Karpas-422 (cell line): ENCODE results near the gene AMOTL2. TPM values are rescaled to one million over a fixed set of nuclear protein-coding genes. Genes with fewer than 3 reads are reported as not detected.

Source experiments
- DNase-seq: peaks from one replicate; pipeline ENCODE4 v3.0.0-alpha.2; 2015
- H2AFZ ChIP-seq: fragments of 200-600 bp; sonication (generic); 2 replicates; pipeline ENCODE4 v1.6.1; 2014; ENCODE audit warnings: antibody characterized with exemption, low read length, mixed read lengths
- H3K27ac ChIP-seq: fragments of 200-600 bp; sonication (generic); 2 replicates; pipeline ENCODE4 v1.5.1; 2014; ENCODE audit warnings: mild to moderate bottlenecking, low read length, moderate library complexity
- H3K27me3 ChIP-seq: fragments of 200-600 bp; sonication (generic); 2 replicates; pipeline ENCODE4 v1.6.1; 2014; ENCODE audit warnings: low read length, mixed read lengths
- H3K36me3 ChIP-seq: fragments of 200-600 bp; sonication (generic); 2 replicates; pipeline ENCODE4 v1.6.1; 2014; ENCODE audit warnings: low read length, mixed read lengths; ENCODE audit not compliant: insufficient read depth
- H3K4me1 ChIP-seq: fragments of 200-600 bp; sonication (generic); 2 replicates; pipeline ENCODE4 v1.6.1; 2014; ENCODE audit warnings: mild to moderate bottlenecking, low read length, mixed read lengths
- H3K4me2 ChIP-seq: fragments of 200-600 bp; sonication (generic); 2 replicates; pipeline ENCODE4 v1.6.1; 2014; ENCODE audit warnings: low read length, low read depth, mild to moderate bottlenecking; ENCODE audit not compliant: poor library complexity, severe bottlenecking
- H3K4me3 ChIP-seq: fragments of 200-600 bp; sonication (generic); 2 replicates; pipeline ENCODE4 v1.5.1; 2014; ENCODE audit warnings: mild to moderate bottlenecking, antibody characterized with exemption, low read length, mixed read lengths
- H3K79me2 ChIP-seq: fragments of 200-600 bp; sonication (generic); 2 replicates; pipeline ENCODE4 v1.6.1; 2014; ENCODE audit warnings: mild to moderate bottlenecking, low read length, mixed read lengths
- H3K9ac ChIP-seq: fragments of 200-600 bp; sonication (generic); 2 replicates; pipeline ENCODE4 v1.6.0; 2014; ENCODE audit warnings: low read length
- H3K9me2 ChIP-seq: fragments of 200-600 bp; sonication (generic), shearing (Covaris generic); replicated peaks from 2 replicates; pipeline ENCODE4 v1.6.0; 2014; ENCODE audit warnings: mild to moderate bottlenecking, low read length, moderate library complexity; ENCODE audit not compliant: insufficient read depth
- H3K9me3 ChIP-seq: fragments of 300-700, 200-600 bp; sonication (generic); 2 replicates; pipeline ENCODE4 v1.6.1; 2014; ENCODE audit warnings: low read length, mixed read lengths
- H4K20me1 ChIP-seq: fragments of 200-600 bp; sonication (generic); 2 replicates; pipeline ENCODE4 v1.6.1; 2014; ENCODE audit warnings: mild to moderate bottlenecking, antibody characterized with exemption, low read length, low read depth; ENCODE audit not compliant: insufficient read depth
- total RNA-seq: library from RNA; depleted of rRNA; stranded (reverse); fragments of >200 nt; shearing (Covaris generic); gene quantifications from 2 replicates; pipeline ENCODE4 v1.2.3, GENCODE V29; 2014; ENCODE audit warnings: low replicate concordance

Gene AMOTL2
- total RNA-seq, 1 experiment from 2014 or later = not detected

DNA sequence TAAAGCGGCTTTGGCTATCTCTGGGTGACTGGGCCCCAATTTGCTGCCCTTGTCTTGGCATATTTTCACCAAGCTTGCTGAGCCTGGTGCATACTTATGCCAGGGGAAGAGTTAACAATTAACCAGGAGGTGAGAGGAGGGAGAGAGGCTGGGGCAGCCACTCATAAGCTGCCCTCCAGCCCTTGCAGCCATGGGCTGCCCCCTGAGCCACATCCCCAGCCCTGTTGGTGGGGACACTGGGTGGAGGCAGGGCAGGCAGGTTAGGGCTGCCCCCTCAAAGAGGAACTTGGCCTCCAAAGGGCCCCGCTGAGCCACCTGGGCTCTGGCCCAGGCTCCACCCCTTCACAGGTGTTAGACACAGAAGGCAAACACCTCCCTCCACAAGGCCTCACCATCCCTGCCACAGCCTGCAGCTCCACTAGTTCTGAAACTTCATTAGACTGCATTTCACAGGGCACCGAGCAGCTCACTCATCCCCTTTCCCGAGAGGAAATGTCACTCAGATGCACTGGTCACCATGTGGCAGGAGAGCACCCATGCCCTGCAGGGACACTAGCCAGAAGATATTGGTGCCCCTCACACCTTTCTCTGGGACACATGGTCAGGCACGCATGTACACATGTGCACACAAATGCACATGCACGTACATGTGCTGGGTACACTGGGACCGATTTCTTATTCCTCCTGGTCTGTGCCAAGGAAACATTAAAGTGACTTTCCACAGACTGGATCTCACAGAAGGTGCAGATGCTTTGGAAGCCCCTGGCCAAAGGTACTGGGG lies 20.2 kb downstream of the AMOTL2 start:
- Histone ChIP-seq H2AFZ (no peak overlapping the region), H3K4me3 (no peak overlapping the region)

DNA sequence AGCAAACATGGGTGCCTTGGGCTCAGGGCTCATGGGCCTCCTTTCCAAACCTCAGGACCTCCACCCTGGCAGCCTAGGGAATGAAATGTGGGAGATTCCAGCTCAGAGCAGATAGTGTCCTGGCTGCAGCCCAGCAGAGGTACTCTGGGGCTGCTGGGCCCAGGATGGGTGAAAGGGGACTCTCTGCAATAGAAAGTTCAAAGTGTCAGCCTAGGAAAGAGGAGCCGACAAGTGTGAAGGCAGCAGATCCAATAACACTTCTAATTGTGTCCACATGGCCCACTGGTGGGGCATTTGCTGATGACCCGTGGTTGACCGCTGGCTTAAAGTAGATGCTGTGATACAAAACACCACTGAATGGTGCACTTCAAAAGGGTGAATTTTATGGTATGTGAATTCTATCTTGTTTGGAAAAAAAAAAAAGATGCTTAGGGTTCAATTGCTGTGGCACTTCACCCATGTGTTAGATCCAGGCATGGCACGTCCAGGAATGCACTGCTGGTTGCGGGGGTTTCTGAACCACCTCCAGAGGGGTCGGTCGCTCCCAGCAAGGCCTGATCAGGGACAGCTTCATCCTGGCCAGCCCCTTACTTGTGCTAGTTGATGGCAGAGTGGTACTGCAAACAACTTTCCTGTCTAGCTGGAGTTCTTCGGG lies 20.9 kb downstream of the AMOTL2 start:
- DNase-seq = no peak
- no peak overlapping the region for H2AFZ ChIP-seq

More for the DNA sequence above, 20.2 kb downstream of the AMOTL2 start:
- H3K9ac ChIP-seq = no peak overlapping the region
- no peak overlapping the region for H3K4me2 ChIP-seq
- no peaks in the 10 kb centered on the region; the same call in 1 of the 2 replicates for H3K4me1 ChIP-seq
- H3K27me3 ChIP-seq = no peaks in the 10 kb centered on the region
- no peaks in the 10 kb centered on the region for H3K9me3 ChIP-seq
- no peak overlapping the region for H3K27ac ChIP-seq
- no peaks in the 10 kb centered on the region for H4K20me1 ChIP-seq
- H3K36me3 ChIP-seq = no peaks in the 10 kb centered on the region
- DNase-seq = no peak
- H3K9me2 ChIP-seq = no peaks in the 10 kb centered on the region
- no peaks in the 10 kb centered on the region for H3K79me2 ChIP-seq

DNA sequence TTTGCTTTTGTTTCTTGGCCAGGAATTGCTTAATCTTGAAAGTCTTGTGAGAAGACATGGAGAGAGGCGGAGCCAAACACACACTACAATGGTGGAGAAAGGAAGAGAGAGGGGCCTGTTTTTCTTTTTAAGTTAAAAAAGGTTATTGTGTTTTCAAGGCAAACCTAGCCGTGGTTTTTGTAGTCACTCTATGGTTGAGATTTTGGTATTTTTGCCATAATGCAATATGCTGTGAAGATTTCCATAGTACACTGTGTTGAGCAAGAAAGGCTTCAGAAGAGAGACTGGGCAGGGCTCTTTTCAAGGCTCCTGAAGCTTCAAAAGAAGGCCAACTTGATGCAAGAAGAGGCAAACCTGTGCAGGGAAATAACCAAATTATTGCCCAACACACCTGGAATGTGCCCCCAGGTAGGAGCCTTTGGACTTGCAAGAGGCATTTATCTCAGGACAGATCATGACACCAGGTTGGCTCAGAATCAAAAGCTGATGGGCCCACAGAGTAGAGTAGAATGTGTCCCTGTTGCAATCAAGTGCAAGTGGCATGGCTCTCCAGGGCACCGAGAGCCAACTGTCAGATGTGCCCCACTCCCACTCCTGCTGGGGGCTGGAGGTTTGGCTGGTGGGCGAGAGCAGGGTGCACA lies 22.1 kb downstream of the AMOTL2 start:
- Histone ChIP-seq H2AFZ (no peak overlapping the region), H3K9me2 (no peaks in the 10 kb centered on the region), H3K4me3 (no peak overlapping the region), H3K4me2 (no peak overlapping the region), H3K27ac (no peak overlapping the region), H3K9me3 (no peaks in the 10 kb centered on the region), H3K36me3 (no peaks in the 10 kb centered on the region), H3K4me1 (no peaks in the 10 kb centered on the region), H3K27me3 (no peaks in the 10 kb centered on the region), H3K79me2 (no peaks in the 10 kb centered on the region), H4K20me1 (no peaks in the 10 kb centered on the region), H3K9ac (no peak overlapping the region)
- no peak for DNase-seq

More for the DNA sequence above, 20.9 kb downstream of the AMOTL2 start:
- Histone ChIP-seq H3K27ac (no peak overlapping the region), H3K27me3 (no peaks in the 10 kb centered on the region), H3K4me2 (no peak overlapping the region), H4K20me1 (no peaks in the 10 kb centered on the region), H3K9me3 (no peaks in the 10 kb centered on the region), H3K36me3 (no peaks in the 10 kb centered on the region), H3K79me2 (no peaks in the 10 kb centered on the region), H3K4me1 (no peaks in the 10 kb centered on the region; the same call in 1 of the 2 replicates), H3K9ac (no peak overlapping the region), H3K9me2 (no peaks in the 10 kb centered on the region), H3K4me3 (no peak overlapping the region)

GRCh38 chr3:134351427-134351826 lies 22.8 kb downstream of the AMOTL2 start:
- Histone ChIP-seq H3K9me3 (0 out of 2 replicates have a peak, but pooled peaks cover 4% of the 10 kb centered on the region), H3K27ac (no peak overlapping the region), H3K4me2 (no peak overlapping the region), H3K9ac (no peak overlapping the region), H3K79me2 (no peaks in the 10 kb centered on the region), H3K4me3 (no peak overlapping the region), H3K9me2 (no peaks in the 10 kb centered on the region), H3K27me3 (no peaks in the 10 kb centered on the region), H3K4me1 (no peaks in the 10 kb centered on the region), H2AFZ (no peak overlapping the region), H4K20me1 (no peaks in the 10 kb centered on the region), H3K36me3 (no peaks in the 10 kb centered on the region)
- DNase-seq = no peak

DNA sequence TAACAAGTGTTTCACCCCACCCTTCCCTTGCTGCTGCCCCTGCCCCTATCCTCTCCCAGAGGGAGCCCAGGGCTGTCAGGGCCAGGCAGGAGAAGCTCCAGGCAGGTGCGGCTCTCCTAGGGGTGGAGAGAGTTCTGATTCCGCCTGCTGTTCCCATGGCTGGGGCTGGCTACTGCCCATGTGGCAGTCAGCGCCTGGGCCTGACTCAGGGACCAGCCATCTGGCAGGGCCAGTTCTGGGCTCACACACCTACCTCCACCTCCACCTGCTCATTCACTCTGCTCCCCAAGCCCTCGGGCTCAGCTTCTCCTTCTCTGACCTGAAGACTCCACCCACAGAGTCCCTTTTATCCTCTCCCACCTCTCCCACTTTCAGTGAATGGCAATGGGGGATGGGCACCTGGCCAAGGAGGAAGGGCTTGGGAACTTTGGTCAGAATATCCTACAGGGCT lies 23.4 kb downstream of the AMOTL2 start:
- no peaks in the 10 kb centered on the region for H3K36me3 ChIP-seq
- H3K9me2 ChIP-seq = no peaks in the 10 kb centered on the region
- no peak overlapping the region for H3K4me2 ChIP-seq
- H3K9ac ChIP-seq = no peak overlapping the region
- no peak overlapping the region for H3K27ac ChIP-seq
- H4K20me1 ChIP-seq = no peaks in the 10 kb centered on the region
- H3K9me3 ChIP-seq = 0 out of 2 replicates have a peak, but pooled peaks cover 4% of the 10 kb centered on the region
- no peak overlapping the region for H2AFZ ChIP-seq
- no peaks in the 10 kb centered on the region for H3K27me3 ChIP-seq
- no peaks in the 10 kb centered on the region for H3K4me1 ChIP-seq
- no peaks in the 10 kb centered on the region for H3K79me2 ChIP-seq
- DNase-seq = no peak
- no peak overlapping the region for H3K4me3 ChIP-seq

GRCh38 chr3:134350266-134350665 lies 24.0 kb downstream of the AMOTL2 start:
- Histone ChIP-seq H3K9ac (no peak overlapping the region), H3K4me2 (no peak overlapping the region), H3K36me3 (no peaks in the 10 kb centered on the region)

GRCh38 chr3:134348524-134348923 lies 25.7 kb downstream of the AMOTL2 start:
- no peak overlapping the region for H3K27ac ChIP-seq
- no peaks in the 10 kb centered on the region for H3K9me2 ChIP-seq
- H3K4me1 ChIP-seq = no peaks in the 10 kb centered on the region
- H3K4me2 ChIP-seq = no peak overlapping the region
- DNase-seq = no peak
- H2AFZ ChIP-seq = no peak overlapping the region
- H3K9me3 ChIP-seq = 0 out of 2 replicates have a peak, but pooled peaks cover 4% of the 10 kb centered on the region
- H3K9ac ChIP-seq = no peak overlapping the region
- no peak overlapping the region for H3K4me3 ChIP-seq
- H3K79me2 ChIP-seq = no peaks in the 10 kb centered on the region
- no peaks in the 10 kb centered on the region for H3K27me3 ChIP-seq
- H4K20me1 ChIP-seq = no peaks in the 10 kb centered on the region
- no peaks in the 10 kb centered on the region for H3K36me3 ChIP-seq

More at GRCh38 chr3:134350266-134350665, 24.0 kb downstream of the AMOTL2 start:
- H3K4me1 ChIP-seq = no peaks in the 10 kb centered on the region
- H4K20me1 ChIP-seq = no peaks in the 10 kb centered on the region
- no peaks in the 10 kb centered on the region for H3K79me2 ChIP-seq
- DNase-seq = no peak
- H3K9me3 ChIP-seq = 0 out of 2 replicates have a peak, but pooled peaks cover 4% of the 10 kb centered on the region
- H3K27me3 ChIP-seq = no peaks in the 10 kb centered on the region
- H3K4me3 ChIP-seq = no peak overlapping the region
- no peaks in the 10 kb centered on the region for H3K9me2 ChIP-seq
- H2AFZ ChIP-seq = no peak overlapping the region
- no peak overlapping the region for H3K27ac ChIP-seq

DNA sequence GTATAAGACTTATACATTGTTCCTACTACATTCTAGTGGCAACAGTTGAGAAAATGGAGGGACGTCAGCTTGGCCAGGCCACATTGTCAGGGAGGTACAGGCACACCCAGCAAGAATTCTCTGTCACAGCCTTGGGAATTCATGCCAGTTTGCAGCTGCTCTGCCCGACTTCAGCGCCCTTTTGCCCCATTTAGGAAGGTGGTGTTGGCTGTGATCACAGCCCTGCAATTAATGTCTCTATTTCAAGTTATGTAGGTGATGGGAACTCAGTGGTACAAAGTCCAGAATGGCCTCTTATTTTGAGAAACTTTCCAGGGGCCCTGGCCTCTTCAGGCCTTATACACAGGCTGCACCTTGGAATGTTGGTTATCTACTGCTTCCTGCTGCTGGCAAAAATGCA lies 26.7 kb downstream of the AMOTL2 start:
- H3K9me2 ChIP-seq = no peaks in the 10 kb centered on the region
- H3K4me1 ChIP-seq = no peaks in the 10 kb centered on the region
- H3K79me2 ChIP-seq = no peaks in the 10 kb centered on the region
- no peak overlapping the region for H3K27ac ChIP-seq
- no peak overlapping the region for H2AFZ ChIP-seq
- H3K9ac ChIP-seq = no peak overlapping the region
- H3K4me2 ChIP-seq = no peak overlapping the region
- no peak for DNase-seq
- no peaks in the 10 kb centered on the region for H3K36me3 ChIP-seq
- H4K20me1 ChIP-seq = no peaks in the 10 kb centered on the region
- H3K27me3 ChIP-seq = no peaks in the 10 kb centered on the region
- 0 out of 2 replicates have a peak, but pooled peaks cover 4% of the 10 kb centered on the region for H3K9me3 ChIP-seq
- H3K4me3 ChIP-seq = no peak overlapping the region
